WTC11 (cell line): ENCODE results near the gene CENPN.

Experiments
- AFF4 ChIP-seq: sonication (generic); formaldehyde crosslinking; IDR thresholded peaks from 2 replicates; pipeline ENCODE4 v1.8.1; 2023; ENCODE audit warnings: mild to moderate bottlenecking, missing genetic modification reagents, borderline replicate concordance
- ATF1 ChIP-seq: sonication (generic); formaldehyde crosslinking; IDR thresholded peaks from 2 replicates; pipeline ENCODE4 v1.8.1; 2023; ENCODE audit warnings: mild to moderate bottlenecking, moderate library complexity, missing genetic modification reagents
- CTCF ChIP-seq: fragments of 200-600 bp; IDR thresholded peaks from 2 replicates; pipeline ENCODE4 v1.8.0; 2022; ENCODE audit warnings: antibody characterized with exemption
- E2F1 ChIP-seq: sonication (generic); formaldehyde crosslinking; IDR thresholded peaks from 2 replicates; pipeline ENCODE4 v1.8.0; 2022; ENCODE audit warnings: mild to moderate bottlenecking, missing genetic modification reagents
- FOXP1 ChIP-seq: sonication (generic); formaldehyde crosslinking; IDR thresholded peaks from 2 replicates; pipeline ENCODE4 v1.8.0; 2022; ENCODE audit warnings: missing genetic modification reagents, mild to moderate bottlenecking, moderate library complexity, borderline replicate concordance
- OVOL2 ChIP-seq: fragments of 250-450 bp; sonication (Bioruptor Pico); IDR thresholded peaks from 2 replicates; pipeline ENCODE4 v1.9.0; 2021; ENCODE audit warnings: mild to moderate bottlenecking, borderline replicate concordance
- TP53 ChIP-seq: sonication (generic); formaldehyde crosslinking; IDR thresholded peaks from 2 replicates; pipeline ENCODE4 v1.8.1; 2023; ENCODE audit warnings: mild to moderate bottlenecking, missing genetic modification reagents
- USF2 ChIP-seq: sonication (generic); formaldehyde crosslinking; IDR thresholded peaks from 2 replicates; pipeline ENCODE4 v1.8.1; 2023; ENCODE audit warnings: mild to moderate bottlenecking, missing genetic modification reagents, moderate library complexity
- ZNF281 ChIP-seq: sonication (generic); formaldehyde crosslinking; IDR thresholded peaks from 2 replicates; pipeline ENCODE4 v1.8.0; 2023; ENCODE audit warnings: mild to moderate bottlenecking, missing genetic modification reagents
- ZNF423 ChIP-seq: fragments of 250-450 bp; sonication (Bioruptor Pico); IDR thresholded peaks from 2 replicates; pipeline ENCODE4 v2.1.2; 2022; ENCODE audit warnings: mild to moderate bottlenecking, moderate library complexity

DNA sequence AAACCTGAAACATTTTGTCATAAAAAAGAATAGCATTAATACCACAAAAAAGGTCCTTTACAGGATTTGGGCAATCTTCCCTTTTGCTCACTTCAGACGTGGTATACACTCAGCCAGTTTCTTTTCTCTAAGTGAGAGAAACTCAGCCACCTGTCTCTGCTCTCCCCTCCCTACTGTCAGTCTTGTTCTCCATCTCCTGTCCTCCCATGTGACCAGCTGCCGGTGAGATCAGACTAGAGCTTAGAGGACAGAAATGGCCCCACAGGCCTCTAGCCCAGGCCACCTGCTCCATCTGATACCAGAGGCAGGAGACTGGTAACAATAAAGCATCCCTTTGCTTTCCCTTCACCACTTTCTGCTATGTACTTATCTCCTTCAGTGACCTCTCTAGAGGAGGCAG is 35.2 kb upstream of the CENPN start:
- TF ChIP-seq ATF1 (no peak), TP53 (no peak), CTCF (no peak), FOXP1 (CRISPR knock-in tag) (no peak), AFF4 (CRISPR knock-in tag) (no peak), USF2 (CRISPR knock-in tag) (no peak), ZNF281 (CRISPR knock-in tag) (no peak), E2F1 (CRISPR knock-in tag) (no peak), ZNF423 (CRISPR knock-in tag) (no peak), OVOL2 (CRISPR knock-in tag) (no peak)
